Mucosa of descending colon (tissue), 3 donors: Measurements from ENCODE around the gene PDGFA. TPM values are rescaled to one million over a fixed set of nuclear protein-coding genes. Genes with fewer than 3 reads are reported as not detected.
A peak's percentile ranks its signal among the peaks of the same experiment; 100 is the strongest.

ENCODE experiments used
- ATAC-seq: fragments of 200-7000 bp; cut with Tn5 transposase; one replicate; pipeline ENCODE4 v1.9.1; 2020; ENCODE audit warnings: mild to moderate bottlenecking, moderate library complexity
- DNase-seq, 3 donors: peaks; one replicate each; pipeline ENCODE4 v3.0.0-alpha.2; 2020
- H3K36me3 ChIP-seq: fragments of 200-600 bp; one replicate; pipeline ENCODE4 v1.8.0; 2021; ENCODE audit warnings: low read depth, mild to moderate bottlenecking
- H3K4me1 ChIP-seq: fragments of 200-600 bp; one replicate; pipeline ENCODE4 v1.8.0; 2021; ENCODE audit warnings: low read depth, mild to moderate bottlenecking
- H3K4me3 ChIP-seq: fragments of 200-600 bp; one replicate; pipeline ENCODE4 v1.8.0; 2021; ENCODE audit warnings: mild to moderate bottlenecking
- H3K9me3 ChIP-seq: fragments of 200-600 bp; one replicate; pipeline ENCODE4 v1.8.0; 2021; ENCODE audit warnings: mild to moderate bottlenecking
- intact Hi-C, 2 donors: fragments of 100-400 bp; cut with DNase I in 1 of 2; cut with micrococcal nuclease in 1 of 2; formaldehyde crosslinking; loops; one replicate each; pipeline versions ENCODE4 v1.11.0 to v1.11.1; 2022; cut with DNase I, micrococcal nuclease
- total RNA-seq, 3 donors: library from RNA; stranded (reverse); fragmentation: NEBNext Ultra II Directional in 2 of 3; extraction: Animal tissue kit (Norgen Biotek cat#: 25700) in 2 of 3; gene quantifications; one replicate each; pipeline versions ENCODE4 v1.2.1 to v1.2.4, GENCODE V29; 2021 to 2023
- TF ChIP-seq, protein P1 (sequence below): fragments of 200-600 bp; IDR thresholded peaks from one replicate; pipeline ENCODE4 v1.8.0; 2022; ENCODE audit warnings: antibody characterized with exemption, mild to moderate bottlenecking
- donor health status: DM: no; HTN: no; CAD: no; lungs with moderate emphysema.
- donor health status: DM: no; HTN: no; CAD: no.
- donor health status: DM: no; HTN: yes; CAD: no.

Gene PDGFA
- total RNA-seq, 3 donors from 2014 or later = 52.7 to 63.0 (median 57.5) TPM

DNA sequence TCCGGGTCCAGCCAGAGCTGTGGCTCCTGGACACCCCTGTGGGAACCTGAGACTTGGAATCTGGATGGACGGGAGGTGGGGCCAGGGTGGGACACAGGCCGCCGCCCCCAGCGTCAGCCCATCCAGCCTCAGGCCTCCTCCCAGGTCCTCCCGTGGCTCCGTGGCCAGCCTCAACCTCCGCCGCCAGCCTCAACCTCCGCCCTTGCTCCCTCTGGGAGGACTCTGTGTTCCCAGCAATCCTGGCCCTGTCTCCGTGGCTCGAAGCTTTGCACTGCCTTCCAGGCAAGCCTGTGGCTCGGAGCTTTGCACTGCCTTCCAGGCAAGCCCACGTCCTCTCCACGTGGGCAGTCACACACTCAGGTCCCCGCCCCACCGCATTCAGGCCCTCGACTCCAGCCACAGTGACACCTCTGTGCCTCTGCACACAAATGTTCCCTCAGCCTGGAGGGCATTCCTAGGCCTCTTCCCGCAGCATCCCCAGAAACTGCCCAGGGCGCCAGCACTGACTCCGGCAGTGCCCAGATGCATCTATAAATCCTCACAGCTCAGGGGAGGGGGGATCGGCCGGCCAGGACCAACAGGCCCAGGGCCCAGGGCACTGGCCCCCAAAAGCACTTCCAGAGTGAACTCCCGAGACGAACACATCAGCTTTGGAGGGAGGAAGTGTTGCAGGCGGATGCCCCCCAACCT is 44.7 kb upstream of the PDGFA start:
- intact Hi-C loops = no loop called here
- Histone ChIP-seq H3K9me3 (no peaks in the 10 kb centered on the region), H3K36me3 (no peaks in the 10 kb centered on the region), H3K4me1 (no peaks in the 10 kb centered on the region), H3K4me3 (no peak overlapping the region)
- ATAC-seq (no peak), DNase-seq (no peak)
- TF ChIP-seq, protein P1, sequence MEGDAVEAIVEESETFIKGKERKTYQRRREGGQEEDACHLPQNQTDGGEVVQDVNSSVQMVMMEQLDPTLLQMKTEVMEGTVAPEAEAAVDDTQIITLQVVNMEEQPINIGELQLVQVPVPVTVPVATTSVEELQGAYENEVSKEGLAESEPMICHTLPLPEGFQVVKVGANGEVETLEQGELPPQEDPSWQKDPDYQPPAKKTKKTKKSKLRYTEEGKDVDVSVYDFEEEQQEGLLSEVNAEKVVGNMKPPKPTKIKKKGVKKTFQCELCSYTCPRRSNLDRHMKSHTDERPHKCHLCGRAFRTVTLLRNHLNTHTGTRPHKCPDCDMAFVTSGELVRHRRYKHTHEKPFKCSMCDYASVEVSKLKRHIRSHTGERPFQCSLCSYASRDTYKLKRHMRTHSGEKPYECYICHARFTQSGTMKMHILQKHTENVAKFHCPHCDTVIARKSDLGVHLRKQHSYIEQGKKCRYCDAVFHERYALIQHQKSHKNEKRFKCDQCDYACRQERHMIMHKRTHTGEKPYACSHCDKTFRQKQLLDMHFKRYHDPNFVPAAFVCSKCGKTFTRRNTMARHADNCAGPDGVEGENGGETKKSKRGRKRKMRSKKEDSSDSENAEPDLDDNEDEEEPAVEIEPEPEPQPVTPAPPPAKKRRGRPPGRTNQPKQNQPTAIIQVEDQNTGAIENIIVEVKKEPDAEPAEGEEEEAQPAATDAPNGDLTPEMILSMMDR = no peak

DNA sequence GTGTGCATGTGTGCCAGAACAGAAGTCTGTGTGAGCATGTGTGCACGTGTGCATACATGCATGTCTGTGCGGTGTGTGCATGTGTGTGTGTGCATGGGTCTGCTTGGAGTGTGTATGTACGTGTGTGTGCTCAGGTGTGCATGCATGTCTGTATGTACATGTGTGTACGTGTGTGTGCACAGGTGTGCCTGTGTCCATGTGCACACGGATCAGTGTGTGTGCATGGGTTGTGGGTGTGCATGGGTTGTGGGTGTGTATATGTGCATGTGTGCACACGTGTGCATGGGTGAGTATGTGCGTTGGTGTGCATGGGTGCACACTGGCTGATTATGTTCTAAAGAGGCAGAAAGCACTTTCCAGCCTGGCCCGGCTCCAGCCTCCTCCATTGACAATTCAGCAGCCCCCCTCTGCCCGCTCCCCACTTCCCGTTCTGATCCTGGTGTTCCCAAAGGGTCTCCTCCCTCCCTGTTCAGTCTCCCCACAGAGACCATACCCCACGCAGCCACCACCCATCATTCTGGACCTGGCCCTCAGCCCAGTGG is 44.1 kb upstream of the PDGFA start:
- no peaks in the 10 kb centered on the region for H3K4me1 ChIP-seq
- TF ChIP-seq, protein P1 = no peak
- no peak overlapping the region for H3K4me3 ChIP-seq
- intact Hi-C loops = no loop called here
- DNase-seq = no peak
- H3K36me3 ChIP-seq = no peaks in the 10 kb centered on the region
- no peaks in the 10 kb centered on the region for H3K9me3 ChIP-seq
- no peak for ATAC-seq

DNA sequence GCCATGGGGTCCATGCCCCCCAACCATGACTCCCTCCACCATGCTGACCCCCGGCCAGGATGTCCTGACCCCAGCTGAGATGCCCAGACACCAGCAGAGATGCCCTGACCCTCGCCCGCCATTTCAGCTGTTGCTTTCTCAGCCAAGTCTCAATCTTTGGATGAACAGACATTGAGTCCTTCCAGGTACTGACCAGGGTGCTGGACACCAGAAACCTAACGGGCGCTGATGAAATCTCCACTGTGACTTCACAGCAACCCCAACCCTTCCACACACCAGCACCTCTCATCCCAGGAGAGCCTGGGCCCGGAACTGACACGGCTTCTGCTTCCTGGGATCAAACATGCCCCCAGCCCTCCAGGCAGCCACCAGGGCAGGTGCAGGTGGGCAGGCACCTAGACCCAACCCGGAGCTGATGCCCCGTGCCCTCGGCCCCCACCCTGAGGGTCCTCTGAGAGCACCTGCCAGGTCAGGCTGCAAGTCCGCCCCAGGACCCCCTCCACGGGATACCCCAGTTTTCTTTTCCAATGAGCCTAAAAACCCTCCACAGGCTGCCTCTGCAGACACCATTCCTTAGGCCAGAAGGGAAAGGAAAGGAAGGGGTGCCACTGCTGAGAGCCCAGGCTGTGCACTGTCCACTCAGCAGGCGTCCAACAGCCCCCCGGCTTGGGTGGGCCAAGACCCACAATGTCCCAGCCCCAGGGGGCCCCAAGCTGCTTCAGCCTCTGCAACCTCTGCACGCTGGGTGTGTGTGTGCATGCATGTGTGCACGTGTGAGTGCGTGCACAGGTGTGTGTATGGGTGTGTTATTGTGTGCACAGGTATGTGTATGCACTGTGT is 43.4 kb upstream of the PDGFA start:
- DNase-seq (no peak), ATAC-seq (no peak)
- H3K36me3 ChIP-seq = no peaks in the 10 kb centered on the region
- no peak overlapping the region for H3K4me3 ChIP-seq
- TF ChIP-seq, protein P1 = no peak
- no peaks in the 10 kb centered on the region for H3K9me3 ChIP-seq
- H3K4me1 ChIP-seq = no peaks in the 10 kb centered on the region
- intact Hi-C loops = no loop called here

DNA sequence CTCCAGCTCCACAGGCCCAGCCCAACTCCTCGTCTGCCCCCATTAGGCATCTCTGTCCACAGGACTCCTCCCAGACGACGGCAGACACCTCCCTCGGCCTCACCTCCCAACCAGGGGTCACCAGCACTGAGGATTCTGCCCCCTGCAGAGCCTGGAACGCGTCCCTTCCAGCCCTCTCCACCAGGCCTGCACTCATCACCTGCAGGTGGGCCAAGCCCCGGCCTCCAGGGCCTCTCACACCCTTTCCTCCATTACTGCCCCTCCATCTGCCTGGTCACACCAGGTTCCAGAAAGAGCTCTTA is 42.7 kb upstream of the PDGFA start:
- Histone ChIP-seq H3K9me3 (no peaks in the 10 kb centered on the region), H3K36me3 (no peaks in the 10 kb centered on the region), H3K4me3 (no peak overlapping the region), H3K4me1 (no peaks in the 10 kb centered on the region)
- DNase-seq = no peak
- intact Hi-C loops = no loop called here
- no peak for ATAC-seq
- TF ChIP-seq, protein P1 = no peak

DNA sequence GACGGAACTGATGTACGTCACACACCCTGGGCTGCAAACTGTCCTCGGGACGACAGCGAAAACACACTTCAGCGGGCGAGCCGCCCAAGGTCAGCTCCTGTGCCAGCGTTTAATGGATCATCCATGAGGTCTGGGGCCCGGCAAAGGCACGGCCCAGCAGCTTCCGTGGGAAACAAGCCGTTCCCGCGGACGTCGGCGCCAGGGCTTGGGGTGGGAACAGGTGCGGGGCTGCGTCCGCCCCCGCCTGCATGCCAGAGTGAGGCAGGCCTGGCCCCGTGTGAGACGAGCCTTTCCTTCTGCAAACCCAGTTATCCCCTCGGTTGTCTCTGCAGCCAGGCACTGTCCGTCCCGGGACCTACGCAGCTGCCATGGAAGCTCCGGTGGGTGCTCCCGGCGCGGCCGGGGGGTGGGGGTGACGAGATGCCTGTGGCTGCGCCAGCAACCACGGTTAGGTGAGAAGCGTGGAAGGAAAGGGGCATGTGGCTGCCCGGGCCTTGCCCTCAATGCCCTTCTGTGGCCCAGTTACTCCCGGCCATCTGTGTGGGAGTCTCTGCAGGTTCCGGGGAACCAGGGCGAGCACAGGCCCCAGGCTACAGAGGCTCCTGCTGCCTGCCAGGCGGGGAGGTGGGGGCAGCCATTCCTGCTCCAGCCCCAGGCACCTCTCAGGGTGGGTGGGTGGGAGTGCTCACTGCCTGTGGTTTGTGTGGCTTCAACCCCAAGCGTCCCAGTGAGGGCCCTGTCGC is 42.2 kb upstream of the PDGFA start:
- DNase-seq = peak; percentile 66 to 80 (median 75)
- H3K4me3 ChIP-seq = no peak overlapping the region

More for the DNA sequence above, 42.2 kb upstream of the PDGFA start:
- H3K36me3 ChIP-seq = no peaks in the 10 kb centered on the region
- intact Hi-C loops = no loop called here
- no peaks in the 10 kb centered on the region for H3K9me3 ChIP-seq
- peak; percentile 87 for ATAC-seq
- TF ChIP-seq, protein P1 = no peak
- no peaks in the 10 kb centered on the region for H3K4me1 ChIP-seq
